Ovary (tissue), 3 donors: Measurements from ENCODE around the gene INHBB.

Source experiments
- CTCF ChIP-seq, 3 donors: fragments of 450-650 bp in 2 of 3; fragments of 200-600 bp in 1 of 3; IDR thresholded peaks; one replicate each; pipeline versions ENCODE4 v1.5.1 to v1.8.0; 2016 to 2022; ENCODE audit warnings: antibody characterized with exemption in 3 of 3, mild to moderate bottlenecking in 1 of 3
- EP300 ChIP-seq: sonication (generic); formaldehyde crosslinking; IDR thresholded peaks from one replicate; pipeline ENCODE4 v1.6.1; 2017; ENCODE audit warnings: antibody characterized with exemption
- POLR2A ChIP-seq: fragments of 450-650 bp; IDR thresholded peaks from one replicate; pipeline ENCODE4 v1.6.1; 2017; ENCODE audit warnings: antibody characterized with exemption, mild to moderate bottlenecking, moderate library complexity
- donor health status: DM: no; HTN: no; CAD: no.

GRCh38 chr2:120394764-120395163 is 48.8 kb downstream of the INHBB start:
- TF ChIP-seq POLR2A (no peak), CTCF (IDR thresholded peaks at IDR 0.05) (no peak), EP300 (no peak)
